ENCODE measurements around the gene GON4L. TPM values are rescaled to one million over a fixed set of nuclear protein-coding genes. Genes with fewer than 3 reads are reported as not detected.

Gene GON4L
- total RNA-seq, 1 experiment from 2014 or later: 67.1 TPM

GRCh38 chr1:155888481-155888880 lies 31.5 kb upstream of the GON4L start:
- CTCF ChIA-PET: no interaction called here

GRCh38 chr1:155884982-155885381 lies 28.0 kb upstream of the GON4L start:
- H3K4me1 Mint-ChIP-seq (ENCODE audit: low read depth, unreplicated experiment): peaks cover 4% of the 10 kb centered on the region
- CTCF ChIA-PET: no interaction called here
- intact Hi-C loops (cut with micrococcal nuclease; ENCODE audit: unreplicated experiment): no loop called here
- BruUV-seq (replicated peaks): no TSS peak
- H3K27ac Mint-ChIP-seq (ENCODE audit: unreplicated experiment): no peak overlapping the region
- TF ChIP-seq CTCF (IDR thresholded peaks at IDR 0.05; ENCODE audit: unreplicated experiment): no peak
- DNase-seq: no peak
- H3K27me3 Mint-ChIP-seq (ENCODE audit: unreplicated experiment): peaks cover 43% of the 10 kb centered on the region
- H3K36me3 Mint-ChIP-seq (ENCODE audit: insufficient read depth, unreplicated experiment): no peaks in the 10 kb centered on the region
- H3K4me3 Mint-ChIP-seq (ENCODE audit: low read depth, unreplicated experiment): no peak overlapping the region
- H3K9me3 Mint-ChIP-seq (ENCODE audit: low read depth, unreplicated experiment): no peaks in the 10 kb centered on the region

More at GRCh38 chr1:155888481-155888880, 31.5 kb upstream of the GON4L start:
- TF ChIP-seq CTCF (IDR thresholded peaks at IDR 0.05; ENCODE audit: unreplicated experiment): no peak
- Mint-ChIP-seq H3K36me3 (ENCODE audit: insufficient read depth, unreplicated experiment) (peaks cover 2% of the 10 kb centered on the region), H3K4me3 (ENCODE audit: low read depth, unreplicated experiment) (no peak overlapping the region), H3K9me3 (ENCODE audit: low read depth, unreplicated experiment) (no peaks in the 10 kb centered on the region), H3K27ac (ENCODE audit: unreplicated experiment) (no peak overlapping the region), H3K27me3 (ENCODE audit: unreplicated experiment) (peaks cover 13% of the 10 kb centered on the region), H3K4me1 (ENCODE audit: low read depth, unreplicated experiment) (peaks cover 25% of the 10 kb centered on the region)
- no TSS peak for BruUV-seq (replicated peaks)
- intact Hi-C loops (cut with micrococcal nuclease; ENCODE audit: unreplicated experiment): no loop called here
- DNase-seq: no peak

GRCh38 chr1:155884031-155884960 lies 27.3 kb upstream of the GON4L start:
- no peaks in the 10 kb centered on the region for H3K9me3 Mint-ChIP-seq (ENCODE audit: low read depth, unreplicated experiment)
- BruUV-seq (replicated peaks): no TSS peak
- no peaks in the 10 kb centered on the region for H3K4me1 Mint-ChIP-seq (ENCODE audit: low read depth, unreplicated experiment)
- CTCF ChIA-PET: no interaction called here
- H3K27me3 Mint-ChIP-seq (ENCODE audit: unreplicated experiment): peaks cover 43% of the 10 kb centered on the region
- no peak for DNase-seq
- TF ChIP-seq CTCF (IDR thresholded peaks at IDR 0.05; ENCODE audit: unreplicated experiment): no peak
- H3K4me3 Mint-ChIP-seq (ENCODE audit: low read depth, unreplicated experiment): no peak overlapping the region
- intact Hi-C loops (cut with micrococcal nuclease; ENCODE audit: unreplicated experiment): no loop called here
- no peaks in the 10 kb centered on the region for H3K36me3 Mint-ChIP-seq (ENCODE audit: insufficient read depth, unreplicated experiment)
- H3K27ac Mint-ChIP-seq (ENCODE audit: unreplicated experiment): no peak overlapping the region

- Mint-ChIP-seq H3K9me3 (ENCODE audit: low read depth, unreplicated experiment) (no peaks in the 10 kb centered on the region), H3K27ac (ENCODE audit: unreplicated experiment) (no peak overlapping the region), H3K36me3 (ENCODE audit: insufficient read depth, unreplicated experiment) (no peaks in the 10 kb centered on the region), H3K4me3 (ENCODE audit: low read depth, unreplicated experiment) (no peak overlapping the region), H3K4me1 (ENCODE audit: low read depth, unreplicated experiment) (no peaks in the 10 kb centered on the region), H3K27me3 (ENCODE audit: unreplicated experiment) (peaks cover 43% of the 10 kb centered on the region)
- BruUV-seq (replicated peaks): no TSS peak
- DNase-seq: no peak
- TF ChIP-seq CTCF (IDR thresholded peaks at IDR 0.05; ENCODE audit: unreplicated experiment): no peak
- intact Hi-C loops (cut with micrococcal nuclease; ENCODE audit: unreplicated experiment): no loop called here
- CTCF ChIA-PET: interaction anchor here (0.5 to 0.7 kb wide), 2 partner anchors 15 to 74 kb away, joined by 3 read pairs; no protein-coding TSS in a partner anchor
These were observed 25.8 kb upstream of the GON4L start for GRCh38 chr1:155882766-155883165.
